Vagina (tissue), 2 donors: ENCODE results near the gene RNF141.

Experiments used
- CTCF ChIP-seq, 3 experiments: fragments of 450-650 bp in 2 of 3; fragments of 200-600 bp in 1 of 3; sonication (generic) in 1 of 3; IDR thresholded peaks; one replicate each; pipeline ENCODE4 v1.5.1; 2017 to 2019; ENCODE audit warnings: antibody characterized with exemption in 3 of 3, mild to moderate bottlenecking in 2 of 3, moderate library complexity in 2 of 3
- POLR2A ChIP-seq, 2 donors: fragments of 450-650 bp; IDR thresholded peaks; one replicate each; pipeline ENCODE4 v1.6.1; 2017; ENCODE audit warnings: antibody characterized with exemption in 2 of 2, mild to moderate bottlenecking in 2 of 2, moderate library complexity in 2 of 2

- no peak for TF ChIP-seq CTCF (IDR thresholded peaks at IDR 0.05)
- no peak for TF ChIP-seq POLR2A (IDR thresholded peaks at IDR 0.05)
Measured at GRCh38 chr11:10587995-10588394, 47.0 kb upstream of the RNF141 start.
